Thyroid gland (tissue), 4 donors: ENCODE measurements around the gene MLXIPL. TPM values are rescaled to one million over a fixed set of nuclear protein-coding genes. Genes with fewer than 3 reads are reported as not detected.

Experiments
- DNase-seq, 2 donors: peaks; one replicate each; pipeline ENCODE4 v3.0.0-alpha.2; 2019
- H3K27ac ChIP-seq, 3 donors: fragments of 200-600 bp; sonication (generic); 1 replicate in 2 of 3; 2 replicates in 1 of 3; pipeline ENCODE4 v1.5.1; 2016 to 2019; ENCODE audit warnings: mild to moderate bottlenecking in 1 of 3, moderate library complexity in 1 of 3
- H3K27me3 ChIP-seq: fragments of 200-600 bp; sonication (generic); one replicate; pipeline ENCODE4 v1.5.1; 2019
- H3K36me3 ChIP-seq, 2 donors: fragments of 200-600 bp; sonication (generic); one replicate each; pipeline ENCODE4 v1.5.1; 2016 to 2019
- H3K4me1 ChIP-seq, 2 donors: fragments of 200-600 bp; sonication (generic); one replicate each; pipeline ENCODE4 v1.5.1; 2017 to 2019
- H3K4me3 ChIP-seq, 3 donors: fragments of 200-600 bp; sonication (generic); replicated peaks in 1 of 3; 1 replicate in 2 of 3; 2 replicates in 1 of 3; pipeline ENCODE4 v1.5.1; 2016; ENCODE audit warnings: mild to moderate bottlenecking in 1 of 3
- H3K9me3 ChIP-seq: fragments of 200-600 bp; sonication (generic); one replicate; pipeline ENCODE4 v1.5.1; 2017
- POLR2A ChIP-seq, 2 donors: fragments of 450-650 bp; IDR thresholded peaks; one replicate each; pipeline ENCODE4 v1.6.1; 2017; ENCODE audit warnings: antibody characterized with exemption in 2 of 2, mild to moderate bottlenecking in 2 of 2, moderate library complexity in 1 of 2
- WGBS, 2 donors: methylation state at CpG; one replicate each; pipeline ENCODE4 v1.1.5; 2017; 5-methylcytosine and 5-hydroxymethylcytosine counted together
- intact Hi-C: fragments of 100-400 bp; cut with DNase I; formaldehyde crosslinking; loops from one replicate; pipeline ENCODE4 v1.15.1; 2023
- total RNA-seq, 4 donors: library from RNA; depleted of rRNA; stranded (reverse); fragments of >200 nt; gene quantifications; one replicate each; pipeline ENCODE4 v1.2.3, GENCODE V29; 2016
- TF ChIP-seq, protein P1 (sequence below), 6 experiments: fragments of 200-600 bp in 3 of 6; fragments of 450-650 bp in 3 of 6; sonication (generic) in 3 of 6; IDR thresholded peaks; one replicate each; pipeline ENCODE4 v1.5.1; 2016 to 2019; ENCODE audit warnings: antibody characterized with exemption in 6 of 6, mild to moderate bottlenecking in 2 of 6, inconsistent platforms in 1 of 6, moderate library complexity in 1 of 6

The MLXIPL gene, protein sequence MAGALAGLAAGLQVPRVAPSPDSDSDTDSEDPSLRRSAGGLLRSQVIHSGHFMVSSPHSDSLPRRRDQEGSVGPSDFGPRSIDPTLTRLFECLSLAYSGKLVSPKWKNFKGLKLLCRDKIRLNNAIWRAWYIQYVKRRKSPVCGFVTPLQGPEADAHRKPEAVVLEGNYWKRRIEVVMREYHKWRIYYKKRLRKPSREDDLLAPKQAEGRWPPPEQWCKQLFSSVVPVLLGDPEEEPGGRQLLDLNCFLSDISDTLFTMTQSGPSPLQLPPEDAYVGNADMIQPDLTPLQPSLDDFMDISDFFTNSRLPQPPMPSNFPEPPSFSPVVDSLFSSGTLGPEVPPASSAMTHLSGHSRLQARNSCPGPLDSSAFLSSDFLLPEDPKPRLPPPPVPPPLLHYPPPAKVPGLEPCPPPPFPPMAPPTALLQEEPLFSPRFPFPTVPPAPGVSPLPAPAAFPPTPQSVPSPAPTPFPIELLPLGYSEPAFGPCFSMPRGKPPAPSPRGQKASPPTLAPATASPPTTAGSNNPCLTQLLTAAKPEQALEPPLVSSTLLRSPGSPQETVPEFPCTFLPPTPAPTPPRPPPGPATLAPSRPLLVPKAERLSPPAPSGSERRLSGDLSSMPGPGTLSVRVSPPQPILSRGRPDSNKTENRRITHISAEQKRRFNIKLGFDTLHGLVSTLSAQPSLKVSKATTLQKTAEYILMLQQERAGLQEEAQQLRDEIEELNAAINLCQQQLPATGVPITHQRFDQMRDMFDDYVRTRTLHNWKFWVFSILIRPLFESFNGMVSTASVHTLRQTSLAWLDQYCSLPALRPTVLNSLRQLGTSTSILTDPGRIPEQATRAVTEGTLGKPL
- total RNA-seq, result 10 to 100 TPM in 1 of 4 donors, 1 to 10 TPM in 3; 3.7 to 39.5 (median 8.7) TPM

DNA sequence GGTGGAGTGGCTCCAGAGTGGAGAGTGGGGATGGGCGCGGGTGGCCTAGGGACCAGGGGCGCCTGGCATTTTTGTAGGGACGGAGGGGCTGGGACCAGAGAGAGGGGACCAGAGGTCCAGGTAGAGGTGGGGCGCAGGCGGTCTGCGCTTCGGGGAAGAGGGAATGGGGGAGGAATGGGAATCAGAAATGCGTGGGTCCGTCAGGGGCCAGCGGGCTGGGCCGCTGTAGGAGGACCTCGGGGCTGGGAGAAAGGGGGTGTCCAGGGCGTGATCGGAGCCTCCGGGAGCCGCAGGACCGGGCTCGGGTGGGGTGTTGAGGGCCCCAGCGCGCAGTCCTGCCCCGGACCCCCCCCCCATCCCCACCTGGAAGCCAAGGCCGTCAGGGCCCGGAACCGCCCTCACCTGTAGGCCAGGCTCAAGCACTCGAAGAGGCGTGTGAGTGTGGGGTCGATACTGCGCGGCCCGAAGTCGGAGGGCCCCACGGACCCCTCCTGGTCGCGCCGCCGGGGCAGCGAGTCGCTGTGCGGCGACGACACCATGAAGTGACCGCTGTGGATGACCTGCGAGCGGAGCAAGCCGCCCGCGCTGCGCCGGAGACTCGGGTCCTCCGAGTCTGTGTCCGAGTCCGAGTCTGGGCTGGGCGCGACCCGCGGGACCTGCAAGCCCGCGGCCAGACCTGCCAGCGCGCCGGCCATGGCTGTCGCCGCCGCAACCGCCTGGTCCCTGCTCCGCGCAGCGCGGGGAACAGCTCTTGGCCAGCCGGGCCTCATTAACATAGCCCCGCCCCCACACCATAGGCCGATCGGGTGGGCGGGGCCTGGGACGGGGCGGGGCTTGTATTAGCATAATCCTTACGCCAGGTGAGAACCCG is at the start of gene MLXIPL:
Gene MLXIPL, minus strand, starts transcription at position 725 of the 871 bp plus-strand sequence. Its CDS starts 30 bp downstream, at position 695.
- Histone ChIP-seq H3K4me1 (peaks cover 15 to 22% of the 10 kb centered on the region in 2 donors), H3K27me3 (no peaks in the 10 kb centered on the region), H3K9me3 (no peaks in the 10 kb centered on the region), H3K36me3 (no peaks in the 10 kb centered on the region), H3K4me3 (peak within 1 kb of the TSS; percentile 13 to 48 (median 22)), H3K27ac (no peak within 1 kb of the TSS)
- TF ChIP-seq POLR2A (IDR thresholded peaks at IDR 0.05), result peak in 1 of 2 donors; percentile 67
- TF ChIP-seq, protein P1, sequence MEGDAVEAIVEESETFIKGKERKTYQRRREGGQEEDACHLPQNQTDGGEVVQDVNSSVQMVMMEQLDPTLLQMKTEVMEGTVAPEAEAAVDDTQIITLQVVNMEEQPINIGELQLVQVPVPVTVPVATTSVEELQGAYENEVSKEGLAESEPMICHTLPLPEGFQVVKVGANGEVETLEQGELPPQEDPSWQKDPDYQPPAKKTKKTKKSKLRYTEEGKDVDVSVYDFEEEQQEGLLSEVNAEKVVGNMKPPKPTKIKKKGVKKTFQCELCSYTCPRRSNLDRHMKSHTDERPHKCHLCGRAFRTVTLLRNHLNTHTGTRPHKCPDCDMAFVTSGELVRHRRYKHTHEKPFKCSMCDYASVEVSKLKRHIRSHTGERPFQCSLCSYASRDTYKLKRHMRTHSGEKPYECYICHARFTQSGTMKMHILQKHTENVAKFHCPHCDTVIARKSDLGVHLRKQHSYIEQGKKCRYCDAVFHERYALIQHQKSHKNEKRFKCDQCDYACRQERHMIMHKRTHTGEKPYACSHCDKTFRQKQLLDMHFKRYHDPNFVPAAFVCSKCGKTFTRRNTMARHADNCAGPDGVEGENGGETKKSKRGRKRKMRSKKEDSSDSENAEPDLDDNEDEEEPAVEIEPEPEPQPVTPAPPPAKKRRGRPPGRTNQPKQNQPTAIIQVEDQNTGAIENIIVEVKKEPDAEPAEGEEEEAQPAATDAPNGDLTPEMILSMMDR (IDR thresholded peaks at IDR 0.05), result no peak
- peak; percentile 88 to 92 for DNase-seq
- intact Hi-C loops, result no loop called here
- 3 to 5% methylated on average over 22 to 27 of the region's 80 CpGs for WGBS, 2 donors

DNA sequence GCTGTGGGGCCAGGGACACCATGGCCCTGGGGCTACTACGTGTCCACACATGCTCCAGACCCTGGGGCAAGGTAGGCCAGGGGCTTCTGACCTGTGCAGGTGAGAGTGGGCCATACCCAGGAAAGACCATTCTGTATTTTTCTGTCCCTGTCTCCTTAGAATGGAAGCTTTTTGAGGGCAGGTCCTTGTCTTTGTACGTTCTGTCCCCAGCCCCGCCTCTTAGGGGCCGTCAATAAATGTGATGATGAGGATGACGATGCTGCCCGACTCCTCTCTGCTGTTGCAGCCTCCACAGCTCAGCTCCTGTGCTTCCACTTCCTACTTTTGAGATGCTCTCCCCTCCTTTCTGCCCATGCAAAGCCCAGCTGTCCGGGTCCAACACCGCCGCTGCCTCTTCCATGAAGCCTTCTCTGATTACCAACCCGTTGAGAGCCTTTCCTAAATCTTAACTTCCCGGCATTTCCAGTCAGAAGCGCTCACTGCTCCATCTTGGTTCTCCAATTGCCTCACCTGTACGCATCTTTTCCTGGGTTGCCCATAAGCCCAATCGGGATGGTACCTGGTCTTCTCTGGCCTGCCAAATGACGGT is 47.6 kb upstream of the MLXIPL start:
- WGBS, 2 donors, result 95 to 97% methylated on average over 15 of the region's 15 CpGs
- TF ChIP-seq, protein P1 (IDR thresholded peaks at IDR 0.05), result no peak
- no peak for TF ChIP-seq POLR2A (IDR thresholded peaks at IDR 0.05)
- intact Hi-C loops, result loop anchor here (10.0 kb wide), 1 partner anchor 57 kb away; no protein-coding TSS in a partner anchor
- no peaks in the 10 kb centered on the region for H3K27me3 ChIP-seq
- peaks cover 8 to 14% of the 10 kb centered on the region in 2 donors for H3K4me1 ChIP-seq
- no peak for DNase-seq
- no peaks in the 10 kb centered on the region for H3K9me3 ChIP-seq
- no peaks in the 10 kb centered on the region for H3K36me3 ChIP-seq
- no peak overlapping the region for H3K27ac ChIP-seq
- no peak overlapping the region for H3K4me3 ChIP-seq

DNA sequence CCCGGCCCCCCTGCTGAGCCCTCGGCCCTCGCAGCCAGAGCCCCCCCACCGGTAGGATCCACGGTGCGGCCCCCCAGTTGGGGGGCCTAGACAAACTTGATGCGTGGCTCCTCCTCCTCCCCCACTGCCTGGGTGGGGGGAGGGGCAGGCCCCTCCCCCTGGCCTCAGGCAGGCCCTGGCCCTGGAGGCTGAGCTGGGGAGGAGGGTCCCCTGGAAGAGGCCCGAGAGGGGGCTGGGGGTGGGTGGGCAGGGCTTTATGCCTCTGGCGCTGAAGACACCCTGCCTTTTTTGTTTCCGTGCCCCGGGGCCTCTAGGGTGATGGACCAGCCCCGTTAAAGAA is 47.0 kb upstream of the MLXIPL start:
- no peak for DNase-seq
- no peaks in the 10 kb centered on the region for H3K9me3 ChIP-seq
- intact Hi-C loops, result loop anchor here (10.0 kb wide), 1 partner anchor 56 kb away; no protein-coding TSS in a partner anchor
- no peaks in the 10 kb centered on the region for H3K27me3 ChIP-seq
- TF ChIP-seq POLR2A (IDR thresholded peaks at IDR 0.05), result no peak
- TF ChIP-seq, protein P1 (IDR thresholded peaks at IDR 0.05), result no peak
- 67 to 68% methylated on average over 4 to 5 of the region's 12 CpGs for WGBS, 2 donors
- H3K27ac ChIP-seq, result no peak overlapping the region
- no peak overlapping the region for H3K4me3 ChIP-seq
- H3K4me1 ChIP-seq, result peaks cover 8 to 14% of the 10 kb centered on the region in 2 donors
- H3K36me3 ChIP-seq, result no peaks in the 10 kb centered on the region

DNA sequence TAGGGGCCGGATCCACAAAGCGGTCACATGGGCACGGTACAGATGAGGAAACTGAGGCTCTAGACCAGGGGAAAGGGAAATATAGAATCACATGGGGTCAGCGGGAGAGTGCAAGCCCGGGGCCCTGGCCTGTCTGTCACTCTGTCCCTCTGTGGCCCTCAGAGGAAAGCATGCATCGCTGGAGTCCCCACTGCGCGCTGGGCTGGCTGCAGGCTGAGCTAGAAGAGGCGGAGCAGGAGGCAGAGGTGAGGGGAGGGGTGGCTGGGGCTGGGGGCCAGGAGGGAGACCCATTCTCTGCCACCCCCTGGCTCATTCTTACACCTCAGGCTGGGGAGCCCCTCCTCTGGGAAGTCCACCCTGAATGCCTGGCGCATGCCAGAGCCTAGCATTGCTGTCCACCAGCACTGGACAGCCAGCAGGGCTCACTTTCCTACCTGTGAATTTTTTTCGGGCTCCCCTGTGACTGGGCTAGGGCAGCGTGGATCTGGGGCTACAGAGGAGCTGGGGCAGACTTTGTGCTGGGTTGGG is 45.6 kb upstream of the MLXIPL start:
- no peak overlapping the region for H3K27ac ChIP-seq
- TF ChIP-seq, protein P1 (IDR thresholded peaks at IDR 0.05), result no peak
- TF ChIP-seq POLR2A (IDR thresholded peaks at IDR 0.05), result no peak
- no peaks in the 10 kb centered on the region for H3K9me3 ChIP-seq
- no peak overlapping the region for H3K4me3 ChIP-seq
- DNase-seq, result no peak
- H3K36me3 ChIP-seq, result no peaks in the 10 kb centered on the region
- intact Hi-C loops, result loop anchor here (10.0 kb wide), 1 partner anchor 55 kb away; no protein-coding TSS in a partner anchor
- no peaks in the 10 kb centered on the region for H3K27me3 ChIP-seq
- WGBS, 2 donors, result 93% methylated on average over 8 to 11 of the region's 12 CpGs
- peaks cover 8 to 14% of the 10 kb centered on the region in 2 donors for H3K4me1 ChIP-seq
